ENCODE data around the gene DSTYK. TPM values are rescaled to one million over a fixed set of nuclear protein-coding genes. Genes with fewer than 3 reads are reported as not detected.

Gene DSTYK
- total RNA-seq, 1 donor from 2014 or later, result 8.1 TPM

GRCh38 chr1:205244384-205244783 is 32.9 kb upstream of the DSTYK start:
- intact Hi-C loops (cut with DNase I), result no loop called here
- Histone ChIP-seq H3K4me3 (no peak overlapping the region), H3K36me3 (peaks cover 5 to 8% of the 10 kb centered on the region in 2 donors), H3K9me3 (no peaks in the 10 kb centered on the region), H3K27ac (no peak overlapping the region), H3K4me1 (peaks cover 6 to 20% of the 10 kb centered on the region in 2 donors), H3K27me3 (no peaks in the 10 kb centered on the region)
- DNase-seq (ENCODE audit: low spot score in 2 of 2), result no peak
- TF ChIP-seq, protein P1, sequence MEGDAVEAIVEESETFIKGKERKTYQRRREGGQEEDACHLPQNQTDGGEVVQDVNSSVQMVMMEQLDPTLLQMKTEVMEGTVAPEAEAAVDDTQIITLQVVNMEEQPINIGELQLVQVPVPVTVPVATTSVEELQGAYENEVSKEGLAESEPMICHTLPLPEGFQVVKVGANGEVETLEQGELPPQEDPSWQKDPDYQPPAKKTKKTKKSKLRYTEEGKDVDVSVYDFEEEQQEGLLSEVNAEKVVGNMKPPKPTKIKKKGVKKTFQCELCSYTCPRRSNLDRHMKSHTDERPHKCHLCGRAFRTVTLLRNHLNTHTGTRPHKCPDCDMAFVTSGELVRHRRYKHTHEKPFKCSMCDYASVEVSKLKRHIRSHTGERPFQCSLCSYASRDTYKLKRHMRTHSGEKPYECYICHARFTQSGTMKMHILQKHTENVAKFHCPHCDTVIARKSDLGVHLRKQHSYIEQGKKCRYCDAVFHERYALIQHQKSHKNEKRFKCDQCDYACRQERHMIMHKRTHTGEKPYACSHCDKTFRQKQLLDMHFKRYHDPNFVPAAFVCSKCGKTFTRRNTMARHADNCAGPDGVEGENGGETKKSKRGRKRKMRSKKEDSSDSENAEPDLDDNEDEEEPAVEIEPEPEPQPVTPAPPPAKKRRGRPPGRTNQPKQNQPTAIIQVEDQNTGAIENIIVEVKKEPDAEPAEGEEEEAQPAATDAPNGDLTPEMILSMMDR (IDR thresholded peaks at IDR 0.05), result no peak

DNA sequence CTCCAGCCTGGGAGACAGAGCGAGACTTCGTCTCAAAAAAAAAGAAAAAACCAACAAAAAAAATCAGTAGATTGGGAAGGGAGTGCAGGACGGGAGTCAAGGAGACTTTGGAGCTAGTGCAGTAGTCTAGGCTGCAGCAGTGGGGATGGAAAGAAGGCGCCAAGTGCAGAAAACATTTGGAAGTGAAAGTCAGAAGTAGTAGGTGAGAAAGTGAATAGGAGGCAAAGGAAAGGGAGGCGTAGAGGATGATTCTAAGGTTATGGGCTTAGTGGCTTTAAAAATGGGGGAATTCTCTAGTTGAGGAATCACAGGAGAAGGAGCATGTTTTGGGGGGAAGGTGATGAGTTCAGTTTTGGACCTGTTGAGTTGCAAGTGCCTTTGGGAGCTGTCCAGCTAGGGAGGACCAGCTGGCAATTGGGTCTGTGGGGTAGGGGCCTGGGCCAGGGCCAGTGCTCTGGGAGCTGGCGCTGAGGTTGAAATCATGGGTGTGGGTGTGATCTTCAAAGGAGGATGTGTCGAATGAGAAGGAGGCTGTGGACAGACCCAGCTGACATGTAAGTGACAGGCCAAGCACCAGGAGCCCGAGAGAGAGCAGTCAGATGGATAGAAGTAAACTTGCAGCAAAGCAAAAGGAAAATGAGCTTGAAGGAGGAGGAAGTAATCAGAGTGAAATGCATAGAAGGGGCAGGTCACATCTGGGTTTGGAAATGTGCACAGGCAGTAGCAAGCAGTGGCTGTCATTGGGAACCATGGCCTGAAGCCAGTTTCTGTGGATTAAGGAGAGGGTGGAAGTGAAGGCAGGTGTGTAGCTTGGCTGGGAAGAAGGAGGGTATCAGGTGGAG is 32.1 kb upstream of the DSTYK start:
- Histone ChIP-seq H3K4me3 (no peak overlapping the region), H3K4me1 (peaks cover 4 to 12% of the 10 kb centered on the region in 2 donors), H3K27me3 (no peaks in the 10 kb centered on the region), H3K27ac (no peak overlapping the region), H3K9me3 (no peaks in the 10 kb centered on the region), H3K36me3 (peaks cover 5 to 8% of the 10 kb centered on the region in 2 donors)
- TF ChIP-seq, protein P1 (IDR thresholded peaks at IDR 0.05), result no peak
- intact Hi-C loops (cut with DNase I), result no loop called here
- DNase-seq (ENCODE audit: low spot score in 2 of 2), result no peak

DNA sequence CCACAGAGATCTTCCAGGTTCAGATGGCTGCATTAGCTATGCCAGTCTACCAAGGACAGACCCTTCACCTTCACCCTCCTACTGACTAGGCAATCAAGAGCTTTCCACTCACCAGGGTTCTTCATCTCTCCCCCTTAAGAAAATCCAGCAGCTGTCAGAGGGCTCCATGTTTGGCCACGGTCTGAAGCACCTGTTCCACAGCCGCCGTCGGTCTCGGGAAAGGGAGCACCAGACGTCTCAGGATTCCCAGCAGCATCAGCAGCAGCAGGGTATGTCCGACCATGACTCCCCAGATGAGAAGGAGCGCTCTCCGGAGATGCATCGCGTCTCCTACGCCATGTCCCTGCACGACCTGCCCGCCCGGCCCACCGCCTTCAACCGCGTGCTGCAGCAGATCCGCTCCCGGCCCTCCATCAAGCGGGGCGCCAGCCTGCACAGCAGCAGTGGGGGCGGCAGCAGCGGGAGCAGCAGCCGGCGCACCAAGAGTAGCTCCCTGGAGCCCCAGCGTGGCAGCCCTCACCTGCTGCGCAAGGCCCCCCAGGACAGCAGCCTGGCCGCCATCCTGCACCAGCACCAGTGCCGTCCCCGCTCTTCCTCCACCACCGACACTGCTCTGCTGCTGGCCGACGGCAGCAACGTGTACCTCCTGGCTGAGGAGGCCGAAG is 30.0 kb upstream of the DSTYK start:
- Histone ChIP-seq H3K27ac (no peak overlapping the region), H3K4me3 (no peak overlapping the region), H3K27me3 (no peaks in the 10 kb centered on the region), H3K9me3 (no peaks in the 10 kb centered on the region), H3K36me3 (peaks cover 5 to 8% of the 10 kb centered on the region in 2 donors), H3K4me1 (peaks cover 0 to 6% of the 10 kb centered on the region in 2 donors)
- intact Hi-C loops (cut with DNase I), result no loop called here
- DNase-seq (ENCODE audit: low spot score in 2 of 2), result no peak
- TF ChIP-seq, protein P1 (IDR thresholded peaks at IDR 0.05), result no peak

GRCh38 chr1:205240569-205240968 is 29.1 kb upstream of the DSTYK start:
- H3K9me3 ChIP-seq, result no peaks in the 10 kb centered on the region
- H3K4me3 ChIP-seq, result no peak overlapping the region
- TF ChIP-seq, protein P1 (IDR thresholded peaks at IDR 0.05), result no peak
- no peak for DNase-seq (ENCODE audit: low spot score in 2 of 2)
- H3K27ac ChIP-seq, result no peak overlapping the region
- intact Hi-C loops (cut with DNase I), result no loop called here
- H3K4me1 ChIP-seq, result peaks cover 0 to 10% of the 10 kb centered on the region in 2 donors
- H3K27me3 ChIP-seq, result no peaks in the 10 kb centered on the region
- H3K36me3 ChIP-seq, result peaks cover 5 to 8% of the 10 kb centered on the region in 2 donors

GRCh38 chr1:205240118-205240517 is 28.6 kb upstream of the DSTYK start:
- Histone ChIP-seq H3K27me3 (no peaks in the 10 kb centered on the region), H3K4me1 (peaks cover 0 to 11% of the 10 kb centered on the region in 2 donors), H3K4me3 (no peak overlapping the region), H3K27ac (no peak overlapping the region), H3K36me3 (peaks cover 5 to 8% of the 10 kb centered on the region in 2 donors), H3K9me3 (no peaks in the 10 kb centered on the region)
- TF ChIP-seq, protein P1 (IDR thresholded peaks at IDR 0.05), result no peak
- intact Hi-C loops (cut with DNase I), result no loop called here
- DNase-seq (ENCODE audit: low spot score in 2 of 2), result peak in 1 of 2 donors; percentile 55
